Lower leg skin (tissue), 3 donors: ENCODE results near the gene TRAF3.

Source experiments
- CTCF ChIP-seq, 3 donors: fragments of 450-650 bp; IDR thresholded peaks; one replicate each; pipeline ENCODE4 v1.5.1; 2016; ENCODE audit warnings: antibody characterized with exemption in 3 of 3, mild to moderate bottlenecking in 3 of 3, moderate library complexity in 2 of 3
- POLR2A ChIP-seq, 2 donors: fragments of 450-650 bp; IDR thresholded peaks; one replicate each; pipeline ENCODE4 v1.6.1; 2016 to 2017; ENCODE audit warnings: antibody characterized with exemption in 2 of 2, mild to moderate bottlenecking in 1 of 2, moderate library complexity in 1 of 2

DNA sequence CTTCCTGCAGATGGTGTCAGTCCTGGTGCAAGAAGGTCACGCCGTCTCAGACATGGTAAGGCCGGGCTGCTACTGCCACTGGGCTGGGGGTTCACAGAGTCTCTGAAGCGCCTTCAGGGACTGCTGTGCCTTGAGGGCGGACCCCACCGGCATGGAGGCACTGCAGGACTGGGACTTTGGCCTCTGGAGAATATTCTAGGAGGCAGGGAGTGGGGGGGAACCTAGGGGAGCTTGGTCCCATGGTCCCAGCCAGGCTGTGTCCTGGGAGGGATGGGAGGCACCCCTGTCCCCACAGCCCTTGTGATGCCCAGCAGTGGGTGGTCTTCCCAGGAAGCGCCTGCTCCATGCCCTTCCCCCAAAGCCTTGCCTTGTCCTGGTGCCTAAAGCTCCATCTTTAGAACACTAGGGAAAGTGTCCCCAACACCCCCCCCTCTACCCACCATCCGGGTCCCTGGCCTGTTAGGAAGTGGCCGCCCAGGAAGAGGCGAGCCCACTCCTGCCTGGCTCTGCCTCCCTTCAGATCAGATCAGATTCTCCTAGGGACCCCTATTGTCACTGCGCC lies 146.8 kb downstream of the TRAF3 start:
- TF ChIP-seq CTCF (IDR thresholded peaks at IDR 0.05) (no peak), POLR2A (IDR thresholded peaks at IDR 0.05) (no peak)
